ENCODE results near the gene LRRC27.

LRRC27 gene

DNA sequence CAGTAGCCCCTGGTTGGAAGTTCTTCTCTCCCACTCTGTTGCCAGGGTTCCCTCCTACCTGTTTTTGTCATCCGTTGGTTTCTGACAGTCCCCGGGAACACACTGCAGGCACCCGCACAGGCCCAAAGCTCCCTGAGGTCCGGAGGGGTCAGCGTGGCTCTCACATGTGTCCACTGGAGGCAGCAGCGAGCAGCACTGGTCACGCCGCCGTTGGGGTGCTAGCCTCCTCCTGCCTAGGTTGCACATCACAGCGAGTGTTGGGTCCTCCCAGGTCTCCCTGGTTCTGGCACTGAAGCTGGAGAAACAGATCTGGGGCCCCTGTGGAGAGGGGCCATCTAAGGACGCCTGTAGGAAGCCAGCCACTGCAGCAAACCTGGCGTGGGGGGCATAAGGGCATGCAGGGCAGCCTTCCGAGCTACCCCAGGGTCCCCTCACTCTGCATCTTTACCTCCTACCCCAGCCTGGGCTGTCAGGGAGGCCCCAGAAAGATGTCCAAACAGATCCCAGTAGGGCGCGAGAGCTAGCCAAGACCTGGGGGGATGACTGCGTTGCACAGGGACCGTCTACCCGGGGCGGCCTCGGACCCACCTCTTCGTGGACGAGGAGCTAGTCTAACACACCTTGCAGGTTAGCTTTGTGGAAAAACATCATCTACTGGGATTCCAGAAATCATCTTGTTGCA is 28.9 kb downstream of the LRRC27 start:
- no peak for DNase-seq

DNA sequence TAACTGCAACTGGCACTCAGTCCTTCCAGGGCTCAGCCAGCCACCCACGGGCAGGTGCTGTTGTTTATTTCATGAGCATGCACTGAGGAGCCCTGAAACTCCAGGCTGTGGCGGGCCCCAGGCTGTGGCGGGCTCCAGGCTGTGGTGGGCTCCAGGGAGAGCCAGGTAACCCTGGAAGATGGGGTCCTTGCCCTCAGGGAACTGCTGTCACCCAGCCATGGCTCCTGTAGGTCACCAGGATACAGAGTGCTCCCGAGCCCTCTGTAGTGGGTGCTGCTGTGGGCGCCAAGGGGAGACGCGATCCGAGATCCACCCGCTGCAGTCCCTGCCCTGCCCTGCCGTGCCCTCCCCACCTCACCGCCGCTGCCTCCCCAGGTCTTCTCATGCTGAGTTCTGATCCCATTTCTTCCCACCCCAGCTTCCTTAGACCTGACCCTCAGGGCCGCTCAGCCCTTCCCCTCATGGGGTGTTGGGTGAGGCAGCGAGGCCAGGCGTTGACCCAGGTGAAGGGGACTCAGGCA is 29.6 kb downstream of the LRRC27 start:
- no peak for DNase-seq

- DNase-seq, result no peak
These were observed 30.2 kb downstream of the LRRC27 start for GRCh38 chr10:132362151-132362611.

GRCh38 chr10:132363376-132363775 is 31.4 kb downstream of the LRRC27 start:
- DNase-seq, result no peak

DNA sequence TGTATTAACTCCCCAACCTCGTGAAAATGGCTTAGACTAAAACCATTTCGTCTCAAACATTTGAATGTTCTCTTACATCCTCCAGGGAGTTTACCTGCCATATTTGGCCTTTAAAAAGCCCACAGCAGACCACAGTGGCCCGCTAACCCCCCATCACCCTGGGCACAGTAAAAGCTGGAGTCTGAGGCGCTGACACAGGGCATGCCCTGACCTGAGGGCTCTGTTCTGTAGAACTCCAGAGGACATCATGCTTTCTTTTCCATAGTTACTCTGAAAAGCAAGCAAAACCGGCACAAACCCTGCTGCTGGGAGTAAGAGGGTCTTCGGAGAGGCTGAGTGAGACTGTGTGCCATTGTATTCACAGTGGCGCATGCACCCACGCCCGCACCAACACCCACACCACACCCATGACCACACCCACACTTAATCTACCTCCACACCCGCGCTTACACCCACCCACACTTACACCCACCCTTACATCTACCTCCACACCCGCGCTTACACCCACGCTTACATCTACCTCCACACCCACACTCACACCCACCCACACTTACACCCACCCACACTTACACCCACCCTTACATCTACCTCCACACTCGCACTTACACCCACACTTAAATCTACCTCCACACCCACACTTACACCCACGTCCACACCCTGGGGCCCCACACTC is 32.1 kb downstream of the LRRC27 start:
- DNase-seq, result no peak

GRCh38 chr10:132364594-132364970 is 32.6 kb downstream of the LRRC27 start:
- no peak for DNase-seq

DNA sequence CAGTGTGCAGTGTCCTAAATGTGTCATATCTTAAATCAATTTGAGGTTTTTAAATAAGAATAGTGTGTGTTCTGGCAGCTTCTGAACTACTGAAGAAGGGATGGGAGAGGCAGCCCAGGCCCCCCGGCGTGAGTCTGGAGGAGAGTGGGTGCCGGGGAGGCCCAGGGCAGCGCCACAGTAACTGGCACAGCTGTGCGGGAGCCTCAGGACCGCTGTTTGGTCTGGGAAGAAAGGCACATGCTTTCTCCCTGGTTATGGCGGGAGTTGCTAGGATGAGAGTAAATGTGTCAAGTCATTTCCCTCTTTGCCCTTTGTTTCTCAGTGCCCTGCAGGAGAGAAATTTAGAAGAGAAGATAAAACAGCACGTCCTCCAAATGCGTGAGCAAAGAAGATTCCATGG is 33.1 kb downstream of the LRRC27 start:
- DNase-seq, result no peak

- DNase-seq, result no peak
These were observed 34.0 kb downstream of the LRRC27 start for GRCh38 chr10:132366006-132366405.

- no peak for DNase-seq
These were observed 34.5 kb downstream of the LRRC27 start for GRCh38 chr10:132366499-132366898.

DNA sequence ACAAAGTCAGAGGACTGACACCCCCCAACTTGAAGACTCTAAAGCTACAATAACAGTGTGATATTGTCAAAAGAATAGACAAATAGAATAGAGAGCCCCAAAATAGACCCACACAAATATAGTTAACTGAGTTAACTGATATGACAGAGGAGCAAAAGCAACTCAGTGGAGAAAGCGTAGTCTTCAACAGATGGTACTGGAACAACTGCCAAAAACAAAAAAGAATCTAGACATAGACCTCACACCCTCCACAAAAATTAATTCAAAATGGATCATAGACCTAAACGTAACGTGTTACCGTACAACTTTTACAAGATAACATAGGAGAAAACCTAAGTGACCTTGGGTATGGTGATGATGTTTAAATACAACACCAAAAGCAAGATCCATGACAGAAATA is 36.4 kb downstream of the LRRC27 start:
- DNase-seq, result no peak

DNA sequence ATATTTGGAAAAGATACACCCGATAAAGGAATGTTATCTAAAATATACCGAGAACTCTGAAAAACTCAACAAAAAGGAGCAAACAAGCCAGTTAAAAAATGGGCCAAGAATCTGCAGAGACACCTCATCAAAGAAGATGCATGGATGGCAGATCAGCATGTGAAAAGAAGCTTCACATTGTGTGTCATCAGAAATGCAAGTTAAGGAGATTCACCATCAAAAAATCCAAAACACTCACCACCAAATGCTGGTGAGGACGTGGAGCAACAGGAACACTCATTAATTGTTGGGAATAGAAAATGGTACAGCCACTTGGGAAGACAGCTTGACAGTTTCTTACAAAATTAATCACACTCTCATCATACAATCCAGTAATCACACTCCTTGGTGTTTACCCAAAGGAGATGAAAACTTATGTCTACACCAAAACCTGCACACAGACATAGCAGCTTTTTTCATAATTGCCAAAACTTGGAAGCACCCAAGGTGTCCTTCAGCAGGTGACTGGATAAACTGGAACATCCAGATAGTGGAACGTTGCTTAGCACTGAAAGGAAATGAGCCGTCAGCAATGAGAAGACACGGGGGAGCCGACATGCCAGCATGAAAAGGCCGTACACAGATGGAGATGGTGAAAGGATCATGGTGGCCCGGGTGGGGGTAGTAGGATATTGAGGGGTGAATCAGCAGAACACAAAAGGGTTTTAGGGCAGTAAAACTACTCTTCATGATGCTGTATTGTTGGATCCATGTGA is 37.1 kb downstream of the LRRC27 start:
- DNase-seq, result no peak

- DNase-seq, result no peak
These were observed 37.7 kb downstream of the LRRC27 start for GRCh38 chr10:132369636-132370185.

- no peak for DNase-seq
These were observed 38.7 kb downstream of the LRRC27 start for GRCh38 chr10:132370426-132371340.

DNA sequence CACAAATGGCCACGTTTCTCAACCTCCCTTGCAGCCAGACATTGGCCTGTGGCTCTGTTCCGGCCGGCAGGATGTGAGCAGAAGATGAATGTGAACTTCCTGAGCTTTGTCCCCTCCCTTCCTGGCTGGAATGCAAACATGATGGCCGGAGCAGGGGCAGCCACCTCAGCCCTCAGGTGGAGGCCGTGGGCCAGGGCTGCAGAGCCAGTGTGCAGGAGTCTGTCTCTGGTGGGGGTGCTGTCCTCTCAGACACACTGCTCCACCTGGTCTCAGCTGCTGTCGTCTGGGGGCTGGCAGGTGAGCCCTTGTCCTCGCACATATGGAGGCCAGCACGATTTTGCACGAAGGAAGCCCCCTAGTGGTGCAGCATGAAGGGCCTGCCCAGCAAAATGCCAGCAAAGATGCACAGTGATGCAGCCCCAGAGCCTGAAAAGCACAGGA is 39.7 kb downstream of the LRRC27 start:
- no peak for DNase-seq

- DNase-seq, result no peak
These were observed 40.6 kb downstream of the LRRC27 start for GRCh38 chr10:132372516-132373095.

GRCh38 chr10:132373241-132373955 is 41.4 kb downstream of the LRRC27 start:
- DNase-seq, result no peak

DNA sequence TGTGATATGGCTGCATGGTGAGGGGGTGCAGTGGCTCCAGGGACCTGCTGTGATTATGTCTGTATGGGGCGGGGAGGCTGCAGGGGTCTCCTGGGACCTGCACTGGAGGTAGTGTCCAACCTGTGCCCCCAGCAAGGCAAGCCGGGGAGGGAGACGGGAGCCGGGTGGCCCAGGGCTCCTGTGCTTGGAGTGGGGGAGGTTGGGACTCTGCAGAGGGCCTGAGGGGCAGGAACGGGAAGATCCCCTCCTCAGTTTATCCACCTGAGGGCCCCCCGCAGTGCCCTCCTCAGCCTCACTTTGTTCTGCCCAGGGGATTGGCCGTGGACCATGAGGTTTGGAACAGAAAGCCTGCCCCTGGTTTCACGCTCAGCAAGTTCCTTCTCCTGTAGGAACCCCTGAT is 42.2 kb downstream of the LRRC27 start:
- DNase-seq, result no peak

DNA sequence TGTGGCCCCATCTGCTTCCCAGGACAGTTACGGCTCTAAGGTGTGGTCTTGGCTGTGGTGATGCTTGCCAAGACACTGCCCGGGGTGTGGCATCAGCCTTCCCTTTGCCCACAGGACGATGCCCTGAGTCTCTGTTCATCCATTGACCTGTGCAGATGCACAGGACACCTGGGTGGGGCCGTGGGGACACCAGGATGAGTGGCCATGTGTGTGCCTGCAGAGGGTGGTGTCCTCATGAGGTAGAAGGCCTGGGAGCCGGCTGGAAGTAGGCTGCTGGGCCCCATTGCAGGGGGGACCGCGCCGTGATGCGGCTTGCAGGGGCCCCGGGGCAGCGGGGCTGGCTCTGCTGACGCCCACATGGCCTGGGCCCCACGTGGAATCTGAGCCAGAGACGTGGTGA is 42.6 kb downstream of the LRRC27 start:
- DNase-seq, result no peak

DNA sequence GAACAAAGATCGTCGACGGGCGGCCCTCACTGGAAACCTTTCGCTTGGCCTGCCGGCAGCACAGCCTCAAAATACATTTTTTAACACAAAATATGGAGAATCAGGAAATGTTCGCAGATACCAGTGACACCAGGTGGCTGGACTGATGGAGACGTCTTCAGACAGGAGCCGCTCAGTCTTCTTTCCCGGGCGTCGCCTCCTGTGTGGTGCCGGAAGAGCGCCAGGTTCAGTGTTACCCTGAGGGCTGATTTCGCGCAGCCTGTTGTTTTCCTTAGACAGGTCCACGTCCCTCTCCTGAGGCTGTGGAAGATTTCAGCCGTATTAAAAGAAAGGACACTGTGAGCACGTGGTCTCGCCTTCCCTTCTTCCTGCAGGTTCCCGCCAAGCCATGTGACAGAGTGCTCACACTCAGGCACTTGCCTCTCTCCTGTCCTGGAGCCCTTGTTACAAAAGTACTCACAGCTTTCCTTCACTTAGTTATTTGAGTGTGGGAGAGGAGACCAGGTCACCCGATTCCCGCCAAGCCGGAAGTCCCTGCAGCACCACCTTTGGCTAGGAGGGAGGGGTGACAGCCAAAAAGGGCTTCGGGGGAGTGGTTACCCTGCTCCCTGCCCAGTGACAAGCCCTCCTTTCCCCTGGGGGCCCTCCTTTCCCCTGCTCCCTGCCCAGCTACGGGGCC is 43.3 kb downstream of the LRRC27 start:
- no peak for DNase-seq

DNA sequence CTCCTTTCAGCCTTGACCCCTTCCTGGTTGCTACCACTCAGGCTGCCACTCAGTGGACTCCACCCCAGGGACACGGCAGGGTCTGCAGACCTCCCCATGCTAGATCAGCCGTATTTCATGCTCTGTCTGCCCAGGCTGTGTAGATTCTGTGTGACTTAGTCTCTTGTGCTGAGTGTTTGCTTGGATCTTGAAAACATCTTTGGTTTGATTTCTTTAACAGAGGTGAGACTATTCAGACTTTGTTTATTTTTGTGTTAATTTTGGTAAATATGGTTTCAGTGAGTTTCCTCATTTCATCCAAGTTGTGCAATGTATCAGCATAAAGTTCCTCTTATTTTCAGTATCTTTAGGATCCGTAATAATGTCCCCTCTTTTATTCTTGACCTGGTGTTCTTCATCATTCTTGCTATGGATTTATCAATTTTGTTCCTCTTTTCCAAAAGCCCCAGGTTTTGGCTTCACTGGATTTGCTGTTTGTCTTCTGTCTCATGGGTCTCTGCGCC is 43.9 kb downstream of the LRRC27 start:
- no peak for DNase-seq

Data from NCI-H1092 (cell line).